K562 (cell line): Measurements from ENCODE around the gene BNC1. TPM values are rescaled to one million over a fixed set of nuclear protein-coding genes. Genes with fewer than 3 reads are reported as not detected.

ENCODE experiments used
- ATAC-seq: fragments of 200-7000 bp; cut with Tn5 transposase; 3 replicates; pipeline ENCODE4 v1.9.1; 2020; ENCODE audit warnings: moderate library complexity
- BruUV-seq: library from RNA; stranded (reverse); fragments of 400-500 nt; replicated peaks from 2 replicates; lab custom pipeline; 2021; lab: Mats Ljungman, UMichigan
- CTCF ChIA-PET: fragments of 300-600 bp; formaldehyde crosslinking; extraction: SDS; loops from one replicate; lab custom pipeline; 2021; ENCODE audit warnings: low intra/inter-chr PET ratio; lab: Yijun Ruan, JAX
- POLR2A ChIA-PET: fragments of 300-600, 350-650 bp; sonication (Branson Sonifier 250); formaldehyde crosslinking; extraction: SDS; loops from one replicate; lab custom pipeline; 2021; ENCODE audit warnings: antibody characterized with exemption, inconsistent platforms; lab: Yijun Ruan, JAX
- DNase-seq, 4 experiments: peaks; one replicate each; pipeline versions ENCODE4 v3.0.0 to v3.0.0-alpha.2; 2011 to 2018; ENCODE audit warnings: low spot score in 3 of 4, mixed read lengths in 3 of 4; ENCODE audit errors: extremely low read depth in 1 of 4
- FAIRE-seq: peaks from 2 replicates; lab custom pipeline; 2011; peaks lifted over from hg19 to GRCh38; lab: Jason Lieb, UNC
- H2AFZ ChIP-seq: 2 replicates; pipeline ENCODE4 v1.6.0; 2011; ENCODE audit warnings: low read depth, low read length, control low read depth, inconsistent platforms
- H3K27ac ChIP-seq: fragments of 200-600 bp; 3 replicates; pipeline ENCODE4 v1.8.0; 2011; ENCODE audit warnings: low read depth, mild to moderate bottlenecking, control low read depth, inconsistent platforms, low read length, moderate library complexity, mixed read lengths; ENCODE audit errors: extremely low read depth
- H3K27me3 ChIP-seq, 2 experiments: fragments of 300-600 bp in 1 of 2; 2 replicates in 1 of 2; 3 replicates in 1 of 2; pipeline versions ENCODE4 v1.6.0 to v1.8.0; 2011; ENCODE audit warnings: inconsistent platforms in 2 of 2, low read length in 2 of 2, mild to moderate bottlenecking in 1 of 2, mixed read lengths in 1 of 2, moderate library complexity in 1 of 2; ENCODE audit not compliant: control insufficient read depth in 2 of 2, insufficient read depth in 2 of 2
- H3K36me3 ChIP-seq: fragments of 300-600 bp; 3 replicates; pipeline ENCODE4 v1.8.0; 2011; ENCODE audit warnings: mild to moderate bottlenecking, low read length, inconsistent platforms; ENCODE audit not compliant: control insufficient read depth, insufficient read depth
- H3K4me1 ChIP-seq, 2 experiments: fragments of 200-600 bp in 1 of 2; replicated peaks in 1 of 2; 2 replicates in 1 of 2; 3 replicates in 1 of 2; pipeline versions ENCODE4 v1.5.1 to v1.8.0; 2011; ENCODE audit warnings: inconsistent platforms in 2 of 2, low read length in 2 of 2, mild to moderate bottlenecking in 1 of 2, mixed read lengths in 1 of 2, moderate library complexity in 1 of 2; ENCODE audit not compliant: control insufficient read depth in 2 of 2, insufficient read depth in 2 of 2
- H3K4me2 ChIP-seq: 2 replicates; pipeline ENCODE4 v1.6.1; 2011; ENCODE audit warnings: low read length, control low read depth, inconsistent platforms, mixed read lengths; ENCODE audit not compliant: insufficient read depth
- H3K4me3 ChIP-seq: fragments of 200-600 bp; sonication (generic), shearing (Covaris generic); 2 replicates; pipeline ENCODE4 v1.5.1; 2016; ENCODE audit warnings: control low read depth, inconsistent platforms
- H3K79me2 ChIP-seq: fragments of 200-600 bp; 3 replicates; pipeline ENCODE4 v1.8.0; 2011; ENCODE audit warnings: low read length, inconsistent platforms; ENCODE audit not compliant: control insufficient read depth, insufficient read depth
- H3K9ac ChIP-seq, 2 experiments: 2 replicates each; pipeline versions ENCODE4 v1.6.0 to v1.6.1; 2011; ENCODE audit warnings: low read depth in 2 of 2, low read length in 2 of 2, control low read depth in 1 of 2, inconsistent platforms in 1 of 2, mild to moderate bottlenecking in 1 of 2, mixed read lengths in 1 of 2; ENCODE audit not compliant: insufficient read depth in 1 of 2
- H3K9me1 ChIP-seq: one replicate; pipeline ENCODE4 v1.6.0; 2011; ENCODE audit warnings: inconsistent platforms, mild to moderate bottlenecking, low read length, moderate library complexity; ENCODE audit not compliant: control insufficient read depth, insufficient read depth
- H3K9me3 ChIP-seq: replicated peaks from 2 replicates; pipeline ENCODE4 v1.5.1; 2011; ENCODE audit warnings: low read depth, low read length, inconsistent platforms; ENCODE audit not compliant: control insufficient read depth, insufficient read depth
- H4K20me1 ChIP-seq: replicated peaks from 2 replicates; pipeline ENCODE4 v1.6.1; 2011; ENCODE audit warnings: low read length, inconsistent platforms, mixed read lengths; ENCODE audit not compliant: control insufficient read depth, insufficient read depth
- C11orf30 ChIP-seq: fragments of 450-650 bp; IDR thresholded peaks from 2 replicates; pipeline ENCODE4 v1.6.1; 2016; ENCODE audit warnings: low read depth, mild to moderate bottlenecking
- CAMTA2 ChIP-seq: fragments of 250-450 bp; sonication (Bioruptor Pico); conservative IDR thresholded peaks from 2 replicates; pipeline ENCODE4 v1.5.1; 2022
- CHD4 ChIP-seq: fragments of 200-600 bp; sonication (generic); IDR thresholded peaks from 3 replicates; pipeline ENCODE4 v1.6.1; 2012; ENCODE audit warnings: low read depth, mild to moderate bottlenecking, mixed read lengths, low read length, inconsistent platforms; ENCODE audit not compliant: insufficient read depth, insufficient replicate concordance, poor library complexity, severe bottlenecking
- ETV6 ChIP-seq, 3 experiments: fragments of 150-350 bp in 1 of 3; sonication (generic) in 1 of 3; formaldehyde crosslinking in 1 of 3; IDR thresholded peaks; 2 replicates each; pipeline versions ENCODE4 v1.6.1 to v1.8.0; 2014 to 2022; ENCODE audit warnings: borderline replicate concordance in 2 of 3, low read depth in 2 of 3, antibody characterized with exemption in 1 of 3, low read length in 1 of 3, mild to moderate bottlenecking in 1 of 3, missing genetic modification reagents in 1 of 3
- FOXK2 ChIP-seq, 2 experiments: fragments of 450-650 bp; IDR thresholded peaks in 1 of 2; conservative IDR thresholded peaks in 1 of 2; 2 replicates each; pipeline ENCODE4 v1.6.1; 2016; ENCODE audit warnings: low read depth in 2 of 2, mild to moderate bottlenecking in 1 of 2
- PCBP2 ChIP-seq: fragments of 200-400 bp; formaldehyde crosslinking; IDR thresholded peaks from 2 replicates; pipeline ENCODE4 v1.6.1; 2018; ENCODE audit warnings: low read length, low read depth, mild to moderate bottlenecking, moderate library complexity; ENCODE audit not compliant: poor library complexity, severe bottlenecking
- PRPF4 ChIP-seq: fragments of 200-400 bp; formaldehyde crosslinking; IDR thresholded peaks from one replicate; pipeline ENCODE4 v1.6.1; 2017; ENCODE audit warnings: low read length, low read depth, mild to moderate bottlenecking; ENCODE audit not compliant: insufficient read depth, poor library complexity, severe bottlenecking
- RFX1 ChIP-seq: fragments of 450-650 bp; IDR thresholded peaks from 2 replicates; pipeline ENCODE4 v1.6.1; 2016; ENCODE audit warnings: mild to moderate bottlenecking, moderate library complexity
- SIN3B ChIP-seq: fragments of 450-650 bp; IDR thresholded peaks from 2 replicates; pipeline ENCODE4 v1.6.1; 2017; ENCODE audit warnings: low read depth, mild to moderate bottlenecking, moderate library complexity
- TBP ChIP-seq: optimal IDR thresholded peaks from 2 replicates; pipeline ENCODE3; 2011; ENCODE audit warnings: low read depth, low read length, improper control_type of control experiment
- TEAD1 ChIP-seq, 2 experiments: fragments of 450-650 bp in 1 of 2; sonication (generic) in 1 of 2; formaldehyde crosslinking; IDR thresholded peaks; 2 replicates each; pipeline versions ENCODE4 v1.4.0 to v1.8.0; 2020 to 2022; ENCODE audit warnings: mild to moderate bottlenecking in 2 of 2, missing genetic modification reagents in 1 of 2
- WHSC1 ChIP-seq: IDR thresholded peaks from one replicate; pipeline ENCODE4 v1.6.1; 2012; ENCODE audit warnings: low read length, control low read depth, inconsistent platforms
- ZFX ChIP-seq: sonication (generic); formaldehyde crosslinking; IDR thresholded peaks from 2 replicates; pipeline ENCODE4 v1.8.0; 2022; ENCODE audit warnings: mild to moderate bottlenecking, missing genetic modification reagents, moderate library complexity
- ZKSCAN1 ChIP-seq: fragments of 150-350 bp; IDR thresholded peaks from 2 replicates; pipeline ENCODE4 v1.6.1; 2016; ENCODE audit warnings: low read depth, low read length
- ZNF224 ChIP-seq: sonication (generic); formaldehyde crosslinking; IDR thresholded peaks from 2 replicates; pipeline ENCODE4 v1.8.0; 2022; ENCODE audit warnings: mild to moderate bottlenecking, missing genetic modification reagents
- ZNF311 ChIP-seq: fragments of 250-450 bp; sonication (Bioruptor Pico); IDR thresholded peaks from 2 replicates; pipeline ENCODE4 v1.4.0; 2020; ENCODE audit warnings: mild to moderate bottlenecking, moderate library complexity
- ZNF324 ChIP-seq: fragments of 250-450 bp; sonication (Bioruptor Pico); IDR thresholded peaks from 2 replicates; pipeline ENCODE4 v1.4.0; 2020; ENCODE audit warnings: mild to moderate bottlenecking
- WGBS: fragments of 100-300 bp; shearing (Covaris generic); methylation state at CpG from one replicate; pipeline ENCODE4 v1.1.6; 2016; ENCODE audit warnings: low coverage, mixed read lengths; ENCODE audit not compliant: insufficient coverage; ENCODE audit errors: missing lambda C conversion rate; 5-methylcytosine and 5-hydroxymethylcytosine counted together
- in situ Hi-C: fragments of 300-500 bp; cut with MboI; formaldehyde crosslinking; loops from 4 replicates; pipeline ENCODE4 v1.15.0; 2018; ENCODE audit warnings: inconsistent platforms, mixed read lengths
- intact Hi-C: fragments of 100-400 bp; cut with micrococcal nuclease; formaldehyde crosslinking; loops from 2 replicates; pipeline ENCODE4 v1.14.2; 2022
- polyA plus RNA-seq, 8 experiments: library from polyadenylated mRNA; depleted of rRNA in 4 of 8; stranded (reverse) in 5 of 8; unstranded in 3 of 8; fragments of >200 nt; fragmentation: Nextera tagmentation in 2 of 8; fragmentation: Illumina TruSeq in 1 of 8; extraction: Ambion mirVana in 2 of 8; extraction: Trizol in 1 of 8; gene quantifications; 2 replicates each; pipeline versions ENCODE4 v1.2.1 to v1.2.3, GENCODE V29; 2011 to 2014; ENCODE audit warnings: inconsistent platforms in 1 of 8, missing spikeins in 1 of 8
- total RNA-seq, 7 experiments: library from RNA; depleted of rRNA in 6 of 7; stranded (reverse); fragments of >200 nt in 6 of 7; fragmentation: Illumina TruSeq in 2 of 7; extraction: Trizol in 2 of 7; gene quantifications; 2 replicates each; pipeline versions ENCODE4 v1.2.1 to v1.2.3, GENCODE V29; 2011 to 2021; ENCODE audit warnings: low replicate concordance in 1 of 7
- TF ChIP-seq, protein P1 (sequence below): fragments of 450-650 bp; IDR thresholded peaks from 2 replicates; pipeline ENCODE4 v1.7.0; 2016; ENCODE audit warnings: borderline replicate concordance
- TF ChIP-seq, protein P2 (sequence below): fragments of 450-650 bp; IDR thresholded peaks from 2 replicates; pipeline ENCODE4 v1.6.1; 2016; ENCODE audit warnings: antibody characterized with exemption
- TF ChIP-seq, protein P3 (sequence below): fragments of 250-450 bp; sonication (Bioruptor Pico); IDR thresholded peaks from 2 replicates; pipeline ENCODE4 v1.5.0; 2021

BNC1 gene
- total and polyA plus RNA-seq, 9 of the 15 experiments (the other 6 are each of a cell fraction or from before 2014, with no cell fraction given): not detected

DNA sequence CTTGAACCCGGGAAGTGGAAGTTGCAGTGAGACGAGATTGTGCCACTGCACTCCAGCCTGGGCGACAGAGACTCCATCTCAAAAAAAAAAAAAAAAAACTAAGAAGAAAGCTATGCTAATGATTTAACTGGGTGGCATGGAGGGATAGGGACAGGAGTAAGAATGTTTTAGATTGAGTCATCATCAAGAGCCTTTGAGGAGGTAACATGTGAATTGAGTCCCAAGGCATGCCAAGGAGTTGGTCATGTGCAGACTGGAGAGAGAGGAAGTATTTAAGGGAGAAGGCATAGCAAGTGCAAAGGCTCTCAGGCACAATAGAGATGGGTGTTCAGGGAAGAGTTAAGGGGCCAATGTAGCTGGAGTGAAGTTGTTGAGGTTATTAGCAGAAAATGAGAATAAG is 9.1 kb downstream of the BNC1 start:
- H4K20me1 ChIP-seq: no peaks in the 10 kb centered on the region
- intact Hi-C loops: no loop called here
- no peak for TF ChIP-seq PCBP2
- TF ChIP-seq TEAD1 (CRISPR knock-in tag; IDR thresholded peaks at IDR 0.05): no peak
- TF ChIP-seq, protein P1, sequence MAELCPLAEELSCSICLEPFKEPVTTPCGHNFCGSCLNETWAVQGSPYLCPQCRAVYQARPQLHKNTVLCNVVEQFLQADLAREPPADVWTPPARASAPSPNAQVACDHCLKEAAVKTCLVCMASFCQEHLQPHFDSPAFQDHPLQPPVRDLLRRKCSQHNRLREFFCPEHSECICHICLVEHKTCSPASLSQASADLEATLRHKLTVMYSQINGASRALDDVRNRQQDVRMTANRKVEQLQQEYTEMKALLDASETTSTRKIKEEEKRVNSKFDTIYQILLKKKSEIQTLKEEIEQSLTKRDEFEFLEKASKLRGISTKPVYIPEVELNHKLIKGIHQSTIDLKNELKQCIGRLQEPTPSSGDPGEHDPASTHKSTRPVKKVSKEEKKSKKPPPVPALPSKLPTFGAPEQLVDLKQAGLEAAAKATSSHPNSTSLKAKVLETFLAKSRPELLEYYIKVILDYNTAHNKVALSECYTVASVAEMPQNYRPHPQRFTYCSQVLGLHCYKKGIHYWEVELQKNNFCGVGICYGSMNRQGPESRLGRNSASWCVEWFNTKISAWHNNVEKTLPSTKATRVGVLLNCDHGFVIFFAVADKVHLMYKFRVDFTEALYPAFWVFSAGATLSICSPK: no peak
- no peak for TF ChIP-seq ZNF324 (CRISPR knock-in tag)
- TF ChIP-seq ZFX (CRISPR knock-in tag): no peak
- TF ChIP-seq FOXK2 (conservative IDR thresholded peaks at IDR 0.05 in 1 of 2, IDR thresholded peaks at IDR 0.05 in 1 of 2; ENCODE audit: low read depth in 2 of 2): no peak
- TF ChIP-seq ZNF224: no peak
- TF ChIP-seq ZKSCAN1: no peak
- no peak for TF ChIP-seq CAMTA2 (CRISPR knock-in tag)
- no peak for TF ChIP-seq ZNF311 (CRISPR knock-in tag)
- TF ChIP-seq SIN3B: no peak
- TF ChIP-seq, protein P2, sequence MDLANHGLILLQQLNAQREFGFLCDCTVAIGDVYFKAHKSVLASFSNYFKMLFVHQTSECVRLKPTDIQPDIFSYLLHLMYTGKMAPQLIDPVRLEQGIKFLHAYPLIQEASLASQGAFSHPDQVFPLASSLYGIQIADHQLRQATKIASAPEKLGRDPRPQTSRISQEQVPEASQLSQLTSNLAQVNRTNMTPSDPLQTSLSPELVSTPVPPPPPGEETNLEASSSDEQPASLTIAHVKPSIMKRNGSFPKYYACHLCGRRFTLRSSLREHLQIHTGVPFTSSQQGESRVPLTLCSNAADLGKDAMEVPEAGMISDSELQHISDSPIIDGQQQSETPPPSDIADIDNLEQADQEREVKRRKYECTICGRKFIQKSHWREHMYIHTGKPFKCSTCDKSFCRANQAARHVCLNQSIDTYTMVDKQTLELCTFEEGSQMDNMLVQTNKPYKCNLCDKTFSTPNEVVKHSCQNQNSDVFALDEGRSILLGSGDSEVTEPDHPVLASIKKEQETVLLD: no peak
- TF ChIP-seq CHD4: no peak
- no peak for TF ChIP-seq RFX1
- no peak for TF ChIP-seq TBP
- TF ChIP-seq, protein P3, sequence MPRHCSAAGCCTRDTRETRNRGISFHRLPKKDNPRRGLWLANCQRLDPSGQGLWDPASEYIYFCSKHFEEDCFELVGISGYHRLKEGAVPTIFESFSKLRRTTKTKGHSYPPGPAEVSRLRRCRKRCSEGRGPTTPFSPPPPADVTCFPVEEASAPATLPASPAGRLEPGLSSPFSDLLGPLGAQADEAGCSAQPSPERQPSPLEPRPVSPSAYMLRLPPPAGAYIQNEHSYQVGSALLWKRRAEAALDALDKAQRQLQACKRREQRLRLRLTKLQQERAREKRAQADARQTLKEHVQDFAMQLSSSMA (CRISPR knock-in tag): no peak
- TF ChIP-seq WHSC1: no peak
- TF ChIP-seq C11orf30: no peak
- TF ChIP-seq ETV6 (IDR thresholded peaks at IDR 0.05; ENCODE audit: borderline replicate concordance in 1 of 2, low read depth in 2 of 2, low read length in 1 of 2): no peak
- TF ChIP-seq ETV6 (CRISPR knock-in tag; IDR thresholded peaks at IDR 0.05; ENCODE audit: borderline replicate concordance): no peak
- TF ChIP-seq PRPF4: no peak
- TF ChIP-seq, all 486 proteins: peak for 0
- DNase-seq: no peak
- H3K27me3 ChIP-seq: peaks cover 0 to 2% of the 10 kb centered on the region in 2 experiments; a peak in 1 of 5 replicates
- H3K4me1 ChIP-seq: no peaks in the 10 kb centered on the region
- no peak overlapping the region for H3K4me3 ChIP-seq
- H3K27ac ChIP-seq: no peak overlapping the region
- FAIRE-seq: no peak
- POLR2A ChIA-PET: no interaction called here
- no peaks in the 10 kb centered on the region for H3K36me3 ChIP-seq
- ATAC-seq: no peak
- no TSS peak for BruUV-seq
- H3K9me1 ChIP-seq: no peaks in the 10 kb centered on the region
- H3K4me2 ChIP-seq: no peak overlapping the region
- CTCF ChIA-PET: no interaction called here
- H3K9me3 ChIP-seq: no peaks in the 10 kb centered on the region
- H3K79me2 ChIP-seq: no peaks in the 10 kb centered on the region
- 0% methylated on average over 1 of the region's 3 CpGs for WGBS
- H3K9ac ChIP-seq: no peak overlapping the region
- no peak overlapping the region for H2AFZ ChIP-seq
- in situ Hi-C loops: no loop called here
